ENCODE measurements around the gene ADCY9. TPM values are rescaled to one million over a fixed set of nuclear protein-coding genes. Genes with fewer than 3 reads are reported as not detected.
"Not testable (repeated sequence)": the region's sequence is repeated elsewhere in the genome, so short reads cannot be mapped to it uniquely, and the experiment has no call there.

ADCY9 gene
- total RNA-seq, 1 donor from 2014 or later = 11.4 TPM

DNA sequence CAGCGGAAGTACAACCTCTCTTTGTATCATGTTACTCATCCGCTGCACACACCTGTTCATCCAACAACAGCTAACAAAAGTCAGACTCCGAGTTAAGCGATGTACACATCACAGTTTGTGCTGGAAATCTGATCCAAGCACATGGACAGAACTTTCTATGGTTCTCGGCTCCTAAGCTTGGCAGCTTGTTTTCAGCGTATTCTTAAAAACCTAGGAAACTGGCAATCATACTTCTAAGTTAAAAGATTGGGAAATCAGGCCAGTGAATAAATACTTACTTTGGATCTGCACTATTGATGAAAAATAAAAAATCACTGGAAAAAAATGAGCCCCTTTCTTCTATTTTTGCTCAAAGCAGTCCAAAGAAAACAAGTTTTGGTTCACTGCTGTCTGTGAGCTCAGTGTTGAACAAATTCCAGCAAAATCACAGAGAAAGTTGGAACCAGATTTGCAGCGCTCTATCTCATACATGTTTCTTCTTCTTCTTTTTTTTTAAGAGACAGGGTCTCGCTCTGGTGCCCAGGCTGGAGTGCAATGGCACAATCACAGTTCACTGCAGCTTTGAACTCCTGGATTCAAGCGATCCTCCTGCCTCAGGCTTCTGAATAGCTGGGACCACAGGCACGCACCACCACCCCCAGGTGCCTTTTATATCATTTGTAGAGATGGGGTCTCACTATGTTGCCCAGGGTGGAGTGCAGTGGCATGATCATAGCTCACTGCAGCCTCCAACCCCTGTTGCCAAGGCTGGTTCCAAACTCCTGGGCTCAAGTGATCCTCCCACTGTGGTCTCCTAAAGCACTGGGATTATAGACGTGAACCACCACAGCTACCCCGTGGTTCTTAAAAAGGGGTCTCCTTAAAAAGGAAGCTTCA is 164.1 kb downstream of the ADCY9 start:
- H3K27ac Mint-ChIP-seq (ENCODE audit: unreplicated experiment) = no peak overlapping the region
- H3K4me3 Mint-ChIP-seq (ENCODE audit: unreplicated experiment) = no peak overlapping the region
- no peak for TF ChIP-seq EZH2 (IDR thresholded peaks at IDR 0.05; ENCODE audit: insufficient read depth, low read length)
- TF ChIP-seq, protein P1, sequence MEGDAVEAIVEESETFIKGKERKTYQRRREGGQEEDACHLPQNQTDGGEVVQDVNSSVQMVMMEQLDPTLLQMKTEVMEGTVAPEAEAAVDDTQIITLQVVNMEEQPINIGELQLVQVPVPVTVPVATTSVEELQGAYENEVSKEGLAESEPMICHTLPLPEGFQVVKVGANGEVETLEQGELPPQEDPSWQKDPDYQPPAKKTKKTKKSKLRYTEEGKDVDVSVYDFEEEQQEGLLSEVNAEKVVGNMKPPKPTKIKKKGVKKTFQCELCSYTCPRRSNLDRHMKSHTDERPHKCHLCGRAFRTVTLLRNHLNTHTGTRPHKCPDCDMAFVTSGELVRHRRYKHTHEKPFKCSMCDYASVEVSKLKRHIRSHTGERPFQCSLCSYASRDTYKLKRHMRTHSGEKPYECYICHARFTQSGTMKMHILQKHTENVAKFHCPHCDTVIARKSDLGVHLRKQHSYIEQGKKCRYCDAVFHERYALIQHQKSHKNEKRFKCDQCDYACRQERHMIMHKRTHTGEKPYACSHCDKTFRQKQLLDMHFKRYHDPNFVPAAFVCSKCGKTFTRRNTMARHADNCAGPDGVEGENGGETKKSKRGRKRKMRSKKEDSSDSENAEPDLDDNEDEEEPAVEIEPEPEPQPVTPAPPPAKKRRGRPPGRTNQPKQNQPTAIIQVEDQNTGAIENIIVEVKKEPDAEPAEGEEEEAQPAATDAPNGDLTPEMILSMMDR (IDR thresholded peaks at IDR 0.05; ENCODE audit: insufficient read depth, low read depth, low read length) = no peak

DNA sequence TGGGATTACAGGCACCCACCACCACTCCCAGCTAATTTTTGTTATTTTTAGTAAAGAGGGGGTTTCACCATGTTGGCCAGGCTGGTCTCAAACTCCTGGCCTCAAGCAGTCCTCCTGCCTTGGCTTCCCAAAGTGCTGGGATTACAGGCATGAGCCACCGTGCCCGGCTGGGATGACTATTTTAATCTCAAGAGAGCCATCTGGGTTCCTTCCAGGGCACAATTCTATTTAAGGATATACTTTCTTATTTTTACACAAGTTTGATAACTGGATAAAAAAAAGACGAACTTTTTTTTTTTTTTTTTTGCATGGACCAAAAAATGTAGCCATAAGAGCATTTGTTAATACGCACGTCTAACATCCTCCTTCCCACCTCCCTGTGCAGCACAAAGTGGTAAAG is 164.9 kb downstream of the ADCY9 start:
- not testable (repeated sequence) for H3K36me3 Mint-ChIP-seq (ENCODE audit: low read depth, unreplicated experiment); H3K36me3 ChIP-seq (ENCODE audit: insufficient read depth, low read length); H4K20me1 ChIP-seq (ENCODE audit: insufficient read depth, low read length); H3K4me3 ChIP-seq (ENCODE audit: insufficient read depth, low read depth, low read length); H3K27me3 Mint-ChIP-seq (ENCODE audit: low read depth, unreplicated experiment); H3K79me2 ChIP-seq (ENCODE audit: insufficient read depth, low read length); H3K9me3 ChIP-seq (ENCODE audit: insufficient read depth, low read depth, low read length); H3K27ac ChIP-seq (ENCODE audit: low read depth, low read length); H3K9ac ChIP-seq (ENCODE audit: low read length); DNase-seq (ENCODE audit: low read depth); FAIRE-seq; H3K4me3 Mint-ChIP-seq (ENCODE audit: unreplicated experiment); H3K27ac Mint-ChIP-seq (ENCODE audit: unreplicated experiment); H3K9me3 Mint-ChIP-seq (ENCODE audit: unreplicated experiment); H2AFZ ChIP-seq (ENCODE audit: low read depth, low read length)
- Histone ChIP-seq H3K4me2 (ENCODE audit: low read length) (peak overlapping the region; percentile 25), H3K27me3 (ENCODE audit: insufficient read depth, low read length) (peaks cover 12% of the 10 kb centered on the region), H3K4me1 (ENCODE audit: insufficient read depth, low read length) (peaks cover 14% of the 10 kb centered on the region)
- H3K4me1 Mint-ChIP-seq (ENCODE audit: low read depth, unreplicated experiment) = peaks cover 11% of the 10 kb centered on the region

More for the DNA sequence above, 164.1 kb downstream of the ADCY9 start:
- H3K27me3 ChIP-seq (ENCODE audit: insufficient read depth, low read length) = peaks cover 14% of the 10 kb centered on the region
- no peak overlapping the region for H3K4me3 ChIP-seq (ENCODE audit: insufficient read depth, low read depth, low read length)
- H3K27ac ChIP-seq (ENCODE audit: low read depth, low read length) = no peak overlapping the region
- Mint-ChIP-seq H3K9me3 (ENCODE audit: unreplicated experiment) (no peaks in the 10 kb centered on the region), H3K4me1 (ENCODE audit: low read depth, unreplicated experiment) (peaks cover 11% of the 10 kb centered on the region), H3K36me3 (ENCODE audit: low read depth, unreplicated experiment) (peaks cover 3% of the 10 kb centered on the region), H3K27me3 (ENCODE audit: low read depth, unreplicated experiment) (peaks cover 6% of the 10 kb centered on the region)
- peaks cover 12% of the 10 kb centered on the region for H3K4me1 ChIP-seq (ENCODE audit: insufficient read depth, low read length)
- DNase-seq (ENCODE audit: low read depth) (peak; percentile 34), FAIRE-seq (peak; percentile 17)
- H2AFZ ChIP-seq (ENCODE audit: low read depth, low read length) = no peak overlapping the region
- no peaks in the 10 kb centered on the region for H3K9me3 ChIP-seq (ENCODE audit: insufficient read depth, low read depth, low read length)
- H3K9ac ChIP-seq (ENCODE audit: low read length) = no peak overlapping the region
- H3K79me2 ChIP-seq (ENCODE audit: insufficient read depth, low read length) = no peaks in the 10 kb centered on the region
- H4K20me1 ChIP-seq (ENCODE audit: insufficient read depth, low read length) = no peaks in the 10 kb centered on the region
- peak overlapping the region; percentile 25 for H3K4me2 ChIP-seq (ENCODE audit: low read length)
- no peaks in the 10 kb centered on the region for H3K36me3 ChIP-seq (ENCODE audit: insufficient read depth, low read length)

DNA sequence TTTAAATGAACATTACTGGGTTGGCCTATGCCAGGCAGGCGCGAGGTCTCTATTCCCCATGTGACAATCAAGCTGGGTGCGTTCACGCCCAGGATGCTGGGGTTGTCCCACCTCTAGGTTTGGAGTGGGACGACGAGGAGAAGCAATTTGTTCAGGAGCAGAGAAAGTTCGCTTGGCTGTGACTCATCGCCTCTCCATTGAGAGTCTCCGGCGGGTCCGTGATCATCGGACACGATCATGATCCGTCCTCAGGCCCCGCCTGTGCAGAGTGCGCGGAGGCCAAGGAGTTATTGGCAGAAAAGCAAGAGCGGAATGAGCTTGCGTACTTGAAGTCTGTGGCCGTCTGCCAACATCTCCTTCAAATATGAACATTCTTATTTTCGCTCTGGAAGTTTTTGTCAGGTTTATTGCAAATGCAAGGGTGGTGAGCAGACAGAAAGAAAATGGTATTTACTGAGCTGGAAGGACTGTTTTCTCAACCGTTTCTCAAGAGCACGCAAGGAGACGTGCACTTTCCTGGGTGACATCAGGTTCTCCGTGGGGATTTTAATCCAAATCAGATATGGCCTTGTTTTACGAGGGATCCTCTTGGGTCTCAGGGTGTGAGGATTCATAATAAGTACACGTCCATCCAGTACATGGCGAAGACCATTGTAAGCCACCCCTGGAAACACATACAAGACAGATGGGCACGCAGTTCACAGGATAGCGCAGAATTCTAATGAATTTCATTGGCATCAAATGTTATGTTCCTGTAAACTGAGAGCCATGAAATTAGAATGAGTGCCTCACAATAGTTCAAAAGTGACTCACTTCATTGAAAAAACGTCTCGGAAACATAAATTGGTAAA is 165.7 kb downstream of the ADCY9 start:
- peak overlapping the region; percentile 23 for H3K27ac Mint-ChIP-seq (ENCODE audit: unreplicated experiment)
- H2AFZ ChIP-seq (ENCODE audit: low read depth, low read length) = peak overlapping the region; percentile 69
- H3K4me3 ChIP-seq (ENCODE audit: insufficient read depth, low read depth, low read length) = peak overlapping the region; percentile 18
- H3K36me3 ChIP-seq (ENCODE audit: insufficient read depth, low read length) = no peaks in the 10 kb centered on the region
- peak; percentile 65 for FAIRE-seq
- H3K4me1 Mint-ChIP-seq (ENCODE audit: low read depth, unreplicated experiment) = peaks cover 11% of the 10 kb centered on the region
- peak overlapping the region; percentile 77 for H3K4me2 ChIP-seq (ENCODE audit: low read length)
- H4K20me1 ChIP-seq (ENCODE audit: insufficient read depth, low read length) = no peaks in the 10 kb centered on the region
- H3K9me3 Mint-ChIP-seq (ENCODE audit: unreplicated experiment) = no peaks in the 10 kb centered on the region
- peak overlapping the region; percentile 39 for H3K9ac ChIP-seq (ENCODE audit: low read length)
- TF ChIP-seq EZH2 (IDR thresholded peaks at IDR 0.05; ENCODE audit: insufficient read depth, low read length) = no peak
- TF ChIP-seq, protein P1 (IDR thresholded peaks at IDR 0.05; ENCODE audit: insufficient read depth, low read depth, low read length) = no peak
- peaks cover 6% of the 10 kb centered on the region for H3K27me3 Mint-ChIP-seq (ENCODE audit: low read depth, unreplicated experiment)
- H3K27me3 ChIP-seq (ENCODE audit: insufficient read depth, low read length) = peaks cover 12% of the 10 kb centered on the region
- H3K36me3 Mint-ChIP-seq (ENCODE audit: low read depth, unreplicated experiment) = peaks cover 3% of the 10 kb centered on the region
- H3K79me2 ChIP-seq (ENCODE audit: insufficient read depth, low read length) = no peaks in the 10 kb centered on the region
- H3K9me3 ChIP-seq (ENCODE audit: insufficient read depth, low read depth, low read length) = no peaks in the 10 kb centered on the region
- H3K4me3 Mint-ChIP-seq (ENCODE audit: unreplicated experiment) = no peak overlapping the region
- peak overlapping the region; percentile 24 for H3K27ac ChIP-seq (ENCODE audit: low read depth, low read length)
- H3K4me1 ChIP-seq (ENCODE audit: insufficient read depth, low read length) = peaks cover 21% of the 10 kb centered on the region
- peak; percentile 94 for DNase-seq (ENCODE audit: low read depth)

Data from astrocyte (in vitro differentiated cells and primary cell).